IPS-NIHi7 (cell line): Measurements from ENCODE around the gene MEX3A.
"Not testable (repeated sequence)": the region's sequence is repeated elsewhere in the genome, so short reads cannot be mapped to it uniquely, and the experiment has no call there.

ENCODE experiments used
- DNase-seq: peaks from one replicate; pipeline ENCODE4 v3.0.0; 2012; ENCODE audit warnings: mixed read lengths; ENCODE audit errors: extremely low spot score

Gene MEX3A

GRCh38 chr1:156118177-156118868, 36.1 kb upstream of the MEX3A start:
- no peak for DNase-seq

GRCh38 chr1:156117414-156118176, 35.3 kb upstream of the MEX3A start:
- DNase-seq, result no peak

GRCh38 chr1:156116731-156117130, 34.5 kb upstream of the MEX3A start:
- not testable (repeated sequence) for DNase-seq

GRCh38 chr1:156115514-156116374, 33.5 kb upstream of the MEX3A start:
- DNase-seq, result peak; percentile 54

- peak; percentile 51 for DNase-seq
Observed at GRCh38 chr1:156114919-156115513, 32.8 kb upstream of the MEX3A start.

- peak; percentile 79 for DNase-seq
Observed at GRCh38 chr1:156114101-156114918, 32.0 kb upstream of the MEX3A start, which contains the start of gene LMNA. TSS of gene LMNA (plus strand) at chr1:156114711. CDS start at chr1:156114919, 208 bp downstream.

- no peak for DNase-seq
Observed at GRCh38 chr1:156113282-156113950, 31.2 kb upstream of the MEX3A start.

- no peak for DNase-seq
Observed at GRCh38 chr1:156112276-156113137, 30.2 kb upstream of the MEX3A start.

- no peak for DNase-seq
Observed at GRCh38 chr1:156111355-156111962, 29.2 kb upstream of the MEX3A start.

- no peak for DNase-seq
Observed at GRCh38 chr1:156110252-156110651, 28.0 kb upstream of the MEX3A start.

- DNase-seq, result no peak
Observed at GRCh38 chr1:156108664-156109241, 26.5 kb upstream of the MEX3A start.

- no peak for DNase-seq
Observed at GRCh38 chr1:156108057-156108456, 25.8 kb upstream of the MEX3A start.

- peak; percentile 70 for DNase-seq
Observed at GRCh38 chr1:156106624-156107488, 24.6 kb upstream of the MEX3A start.

GRCh38 chr1:156104861-156105832, 22.9 kb upstream of the MEX3A start:
- peak; percentile 40 for DNase-seq

- DNase-seq, result peak; percentile 53
Observed at GRCh38 chr1:156104065-156104810, 22.0 kb upstream of the MEX3A start.

GRCh38 chr1:156103521-156103947, 21.3 kb upstream of the MEX3A start:
- no peak for DNase-seq
